ENCODE results near the gene PRKCB.
"Not testable (repeated sequence)": the region's sequence is repeated elsewhere in the genome, so short reads cannot be mapped to it uniquely, and the experiment has no call there.

Gene PRKCB

GRCh38 chr16:24135624-24136565 is 300.1 kb downstream of the PRKCB start:
- DNase-seq (ENCODE audit: low spot score) = no peak

- DNase-seq (ENCODE audit: low spot score) = no peak
These were observed 302.2 kb downstream of the PRKCB start for GRCh38 chr16:24138024-24138423.

GRCh38 chr16:24138575-24138974 is 302.8 kb downstream of the PRKCB start:
- DNase-seq (ENCODE audit: low spot score) = no peak

GRCh38 chr16:24139282-24139681 is 303.5 kb downstream of the PRKCB start:
- no peak for DNase-seq (ENCODE audit: low spot score)

GRCh38 chr16:24140730-24141129 is 304.9 kb downstream of the PRKCB start:
- no peak for DNase-seq (ENCODE audit: low spot score)

GRCh38 chr16:24141466-24141865 is 305.7 kb downstream of the PRKCB start:
- no peak for DNase-seq (ENCODE audit: low spot score)

- no peak for DNase-seq (ENCODE audit: low spot score)
These were observed 306.1 kb downstream of the PRKCB start for GRCh38 chr16:24141917-24142316.

GRCh38 chr16:24145927-24146326 is 310.1 kb downstream of the PRKCB start:
- no peak for DNase-seq (ENCODE audit: low spot score)

GRCh38 chr16:24146518-24146917 is 310.7 kb downstream of the PRKCB start:
- no peak for DNase-seq (ENCODE audit: low spot score)

- DNase-seq (ENCODE audit: low spot score) = no peak
These were observed 313.3 kb downstream of the PRKCB start for GRCh38 chr16:24149102-24149501.

GRCh38 chr16:24150282-24150681 is 314.5 kb downstream of the PRKCB start:
- DNase-seq (ENCODE audit: low spot score) = no peak

GRCh38 chr16:24151482-24151939 is 315.7 kb downstream of the PRKCB start:
- peak; percentile 6 for DNase-seq (ENCODE audit: low spot score)

- not testable (repeated sequence) for DNase-seq (ENCODE audit: low spot score)
These were observed 316.3 kb downstream of the PRKCB start for GRCh38 chr16:24152048-24152447.

- DNase-seq (ENCODE audit: low spot score) = no peak
These were observed 317.0 kb downstream of the PRKCB start for GRCh38 chr16:24152826-24153225.

GRCh38 chr16:24156777-24157176 is 321.0 kb downstream of the PRKCB start:
- no peak for DNase-seq (ENCODE audit: low spot score)

- DNase-seq (ENCODE audit: low spot score) = no peak
These were observed 328.2 kb downstream of the PRKCB start for GRCh38 chr16:24163935-24164334.

GRCh38 chr16:24164416-24164815 is 328.6 kb downstream of the PRKCB start:
- no peak for DNase-seq (ENCODE audit: low spot score)

GRCh38 chr16:24165273-24165672 is 329.5 kb downstream of the PRKCB start:
- DNase-seq (ENCODE audit: low spot score) = no peak

- no peak for DNase-seq (ENCODE audit: low spot score)
These were observed 331.1 kb downstream of the PRKCB start for GRCh38 chr16:24166661-24167528.

- DNase-seq (ENCODE audit: low spot score) = no peak
These were observed 333.1 kb downstream of the PRKCB start for GRCh38 chr16:24168856-24169255.

GRCh38 chr16:24170407-24170806 is 334.6 kb downstream of the PRKCB start:
- DNase-seq (ENCODE audit: low spot score) = no peak

GRCh38 chr16:24174504-24174903 is 338.7 kb downstream of the PRKCB start:
- DNase-seq (ENCODE audit: low spot score) = no peak

GRCh38 chr16:24174957-24175356 is 339.2 kb downstream of the PRKCB start:
- no peak for DNase-seq (ENCODE audit: low spot score)

Data from CD4-positive, alpha-beta T cell treated with Interleukin-2 at 100 ng/mL for 4 hours (primary cell).